Ovary (tissue), 3 donors: Measurements from ENCODE around the gene GPR152.

Experiments used
- EP300 ChIP-seq: sonication (generic); formaldehyde crosslinking; IDR thresholded peaks from one replicate; pipeline ENCODE4 v1.6.1; 2017; ENCODE audit warnings: antibody characterized with exemption
- POLR2A ChIP-seq: fragments of 450-650 bp; IDR thresholded peaks from one replicate; pipeline ENCODE4 v1.6.1; 2017; ENCODE audit warnings: antibody characterized with exemption, mild to moderate bottlenecking, moderate library complexity
- TF ChIP-seq, protein P1 (sequence below), 3 donors: fragments of 450-650 bp in 2 of 3; fragments of 200-600 bp in 1 of 3; IDR thresholded peaks; one replicate each; pipeline versions ENCODE4 v1.5.1 to v1.8.0; 2016 to 2022; ENCODE audit warnings: antibody characterized with exemption in 3 of 3, mild to moderate bottlenecking in 1 of 3
- donor health status: DM: no; HTN: no; CAD: no.

DNA sequence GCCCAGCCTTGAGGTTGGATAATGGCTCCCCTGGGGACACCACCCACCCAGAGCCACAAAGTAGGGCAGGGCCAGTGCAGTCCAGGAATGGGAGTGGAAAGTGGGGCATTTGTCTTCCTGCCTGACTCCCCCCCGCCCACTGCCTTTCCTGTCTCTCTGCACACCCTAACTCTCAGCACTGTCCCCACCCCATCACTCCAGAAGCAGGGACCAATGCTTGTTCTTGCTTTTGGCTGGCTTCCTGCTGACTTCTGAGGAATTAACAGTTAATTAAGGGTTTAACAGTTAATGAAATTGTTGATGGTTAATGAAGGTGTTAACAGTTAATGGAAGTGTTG lies 47.9 kb upstream of the GPR152 start:
- TF ChIP-seq, protein P1, sequence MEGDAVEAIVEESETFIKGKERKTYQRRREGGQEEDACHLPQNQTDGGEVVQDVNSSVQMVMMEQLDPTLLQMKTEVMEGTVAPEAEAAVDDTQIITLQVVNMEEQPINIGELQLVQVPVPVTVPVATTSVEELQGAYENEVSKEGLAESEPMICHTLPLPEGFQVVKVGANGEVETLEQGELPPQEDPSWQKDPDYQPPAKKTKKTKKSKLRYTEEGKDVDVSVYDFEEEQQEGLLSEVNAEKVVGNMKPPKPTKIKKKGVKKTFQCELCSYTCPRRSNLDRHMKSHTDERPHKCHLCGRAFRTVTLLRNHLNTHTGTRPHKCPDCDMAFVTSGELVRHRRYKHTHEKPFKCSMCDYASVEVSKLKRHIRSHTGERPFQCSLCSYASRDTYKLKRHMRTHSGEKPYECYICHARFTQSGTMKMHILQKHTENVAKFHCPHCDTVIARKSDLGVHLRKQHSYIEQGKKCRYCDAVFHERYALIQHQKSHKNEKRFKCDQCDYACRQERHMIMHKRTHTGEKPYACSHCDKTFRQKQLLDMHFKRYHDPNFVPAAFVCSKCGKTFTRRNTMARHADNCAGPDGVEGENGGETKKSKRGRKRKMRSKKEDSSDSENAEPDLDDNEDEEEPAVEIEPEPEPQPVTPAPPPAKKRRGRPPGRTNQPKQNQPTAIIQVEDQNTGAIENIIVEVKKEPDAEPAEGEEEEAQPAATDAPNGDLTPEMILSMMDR (IDR thresholded peaks at IDR 0.05): no peak
- no peak for TF ChIP-seq POLR2A
- TF ChIP-seq EP300: no peak
